PC-9 (cell line): ENCODE measurements around the gene SLC10A2.

ENCODE experiments used
- EZH2 ChIP-seq: fragments of 200-600 bp; sonication (generic); IDR thresholded peaks from 2 replicates; pipeline ENCODE4 v1.8.0; 2017; ENCODE audit warnings: antibody characterized with exemption, low read depth
- TF ChIP-seq, protein P1 (sequence below): fragments of 200-600 bp; sonication (generic); conservative IDR thresholded peaks from 2 replicates; pipeline ENCODE4 v1.6.1; 2017; ENCODE audit warnings: mixed run types, antibody characterized with exemption, mild to moderate bottlenecking, moderate library complexity

DNA sequence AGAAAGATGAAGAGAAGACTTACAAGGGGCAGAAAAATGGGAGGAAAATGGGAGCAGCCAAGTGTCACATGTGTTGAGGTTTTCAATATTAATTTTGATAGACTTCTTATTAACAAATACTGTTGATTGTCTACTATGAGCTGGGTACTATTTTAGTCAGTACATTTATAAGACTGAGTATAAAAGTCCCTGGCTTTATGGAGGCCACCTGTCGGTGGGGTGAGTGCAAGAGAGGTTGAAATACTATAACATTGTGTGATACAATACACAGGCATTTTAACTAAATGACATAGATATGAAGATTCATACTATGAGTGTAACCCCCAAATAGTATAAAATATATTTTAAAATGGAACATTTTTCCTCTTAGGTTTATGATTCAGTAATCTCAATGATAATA, 29.9 kb downstream of the SLC10A2 start:
- TF ChIP-seq, protein P1, sequence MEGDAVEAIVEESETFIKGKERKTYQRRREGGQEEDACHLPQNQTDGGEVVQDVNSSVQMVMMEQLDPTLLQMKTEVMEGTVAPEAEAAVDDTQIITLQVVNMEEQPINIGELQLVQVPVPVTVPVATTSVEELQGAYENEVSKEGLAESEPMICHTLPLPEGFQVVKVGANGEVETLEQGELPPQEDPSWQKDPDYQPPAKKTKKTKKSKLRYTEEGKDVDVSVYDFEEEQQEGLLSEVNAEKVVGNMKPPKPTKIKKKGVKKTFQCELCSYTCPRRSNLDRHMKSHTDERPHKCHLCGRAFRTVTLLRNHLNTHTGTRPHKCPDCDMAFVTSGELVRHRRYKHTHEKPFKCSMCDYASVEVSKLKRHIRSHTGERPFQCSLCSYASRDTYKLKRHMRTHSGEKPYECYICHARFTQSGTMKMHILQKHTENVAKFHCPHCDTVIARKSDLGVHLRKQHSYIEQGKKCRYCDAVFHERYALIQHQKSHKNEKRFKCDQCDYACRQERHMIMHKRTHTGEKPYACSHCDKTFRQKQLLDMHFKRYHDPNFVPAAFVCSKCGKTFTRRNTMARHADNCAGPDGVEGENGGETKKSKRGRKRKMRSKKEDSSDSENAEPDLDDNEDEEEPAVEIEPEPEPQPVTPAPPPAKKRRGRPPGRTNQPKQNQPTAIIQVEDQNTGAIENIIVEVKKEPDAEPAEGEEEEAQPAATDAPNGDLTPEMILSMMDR = no peak
- TF ChIP-seq EZH2 = no peak
